ENCODE results near the gene FLT3LG.
A peak's percentile ranks its signal among the peaks of the same experiment; 100 is the strongest.
"Not testable (repeated sequence)": the region's sequence is repeated elsewhere in the genome, so short reads cannot be mapped to it uniquely, and the experiment has no call there.

Gene FLT3LG

DNA sequence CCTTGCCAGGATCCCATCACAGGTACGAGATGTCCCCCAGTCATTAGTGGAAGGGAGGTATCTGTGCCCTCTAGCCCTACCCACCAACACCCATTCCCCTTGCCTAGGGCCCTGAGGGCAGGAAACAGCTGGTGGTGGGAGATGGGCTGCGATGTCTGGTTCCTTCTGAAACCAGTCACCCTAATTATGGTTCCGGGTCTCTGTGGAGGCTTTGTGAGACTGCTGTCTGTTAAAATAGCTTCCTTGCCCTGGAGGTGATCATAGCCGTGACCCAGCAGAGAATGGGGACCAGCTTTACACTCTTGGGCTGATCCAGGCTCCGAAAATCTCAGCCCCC, 15.5 kb upstream of the FLT3LG start:
- FAIRE-seq (no peak), DNase-seq (ENCODE audit: extremely low spot score, insufficient read length, low read depth) (no peak)

DNA sequence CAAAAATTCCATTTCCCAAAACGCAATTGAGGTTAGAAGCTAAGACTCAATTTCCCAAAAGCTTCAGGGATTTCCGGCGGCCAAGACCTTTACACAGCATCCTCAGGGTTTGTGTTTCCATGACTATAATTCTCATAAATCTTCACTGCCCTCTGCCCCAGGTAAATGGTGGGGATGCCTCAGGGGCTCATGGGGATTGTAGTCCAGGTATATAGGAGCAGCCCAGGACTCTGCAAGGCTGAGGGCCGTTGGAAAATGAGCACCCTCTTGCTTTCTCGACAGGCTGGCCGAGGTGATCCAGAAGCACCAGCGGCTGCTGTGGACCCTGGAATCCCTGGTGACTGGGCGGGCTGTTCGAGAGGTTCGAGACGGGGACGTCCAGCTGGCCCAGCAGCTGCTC, 14.6 kb upstream of the FLT3LG start:
- no peak for FAIRE-seq
- no peak for DNase-seq (ENCODE audit: extremely low spot score, insufficient read length, low read depth)

DNA sequence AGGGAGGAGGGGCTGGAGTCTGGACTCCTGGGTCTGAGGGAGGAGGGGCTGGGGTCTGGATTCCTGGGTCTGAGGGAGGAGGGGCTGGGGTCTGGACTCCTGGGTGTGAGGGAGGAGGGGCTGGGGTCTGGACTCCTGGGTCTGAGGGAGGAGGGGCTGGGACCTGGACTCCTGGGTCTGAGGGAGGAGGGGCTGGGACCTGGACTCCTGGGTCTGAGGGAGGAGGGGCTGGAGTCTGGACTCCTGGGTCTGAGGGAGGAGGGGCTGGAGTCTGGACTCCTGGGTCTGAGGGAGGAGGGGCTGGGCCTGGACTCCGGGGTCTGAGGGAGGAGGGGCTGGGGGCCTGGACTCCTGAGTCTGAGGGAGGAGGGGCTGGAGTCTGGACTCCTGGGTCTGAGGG, 12.9 kb upstream of the FLT3LG start:
- not testable (repeated sequence) for FAIRE-seq; DNase-seq (ENCODE audit: extremely low spot score, insufficient read length, low read depth)

DNA sequence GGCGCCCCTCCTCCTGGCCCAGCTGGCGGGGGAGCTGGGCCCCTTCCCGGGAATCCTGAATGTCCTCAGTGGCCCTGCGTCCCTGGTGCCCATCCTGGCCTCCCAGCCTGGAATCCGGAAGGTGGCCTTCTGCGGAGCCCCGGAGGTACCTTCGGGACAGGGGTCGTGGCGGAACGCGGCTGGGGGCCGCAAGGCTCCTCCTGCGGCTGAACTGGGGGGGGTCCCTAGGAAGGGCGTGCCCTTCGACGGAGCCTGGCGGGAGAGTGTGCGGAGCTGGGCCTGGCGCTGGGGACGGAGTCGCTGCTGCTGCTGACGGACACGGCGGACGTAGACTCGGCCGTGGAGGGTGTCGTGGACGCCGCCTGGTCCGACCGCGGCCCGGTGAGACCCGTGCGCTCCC, 12.4 kb upstream of the FLT3LG start:
- FAIRE-seq (no peak), DNase-seq (ENCODE audit: extremely low spot score, insufficient read length, low read depth) (no peak)

DNA sequence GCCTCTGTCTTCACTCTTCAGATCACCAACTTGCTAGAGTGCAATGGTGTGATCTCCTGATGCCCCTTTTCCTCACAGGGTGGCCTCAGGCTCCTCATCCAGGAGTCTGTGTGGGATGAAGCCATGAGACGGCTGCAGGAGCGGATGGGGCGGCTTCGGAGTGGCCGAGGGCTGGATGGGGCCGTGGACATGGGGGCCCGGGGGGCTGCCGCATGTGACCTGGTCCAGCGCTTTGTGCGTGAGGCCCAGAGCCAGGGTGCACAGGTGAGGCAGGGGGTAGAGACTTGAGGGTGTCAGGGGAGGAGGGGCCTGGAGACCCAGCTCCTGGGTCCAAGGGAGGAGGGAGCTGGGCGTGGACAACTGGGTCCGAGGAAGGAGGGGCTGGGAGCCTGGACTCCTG, 11.5 kb upstream of the FLT3LG start:
- FAIRE-seq (no peak), DNase-seq (ENCODE audit: extremely low spot score, insufficient read length, low read depth) (no peak)

DNA sequence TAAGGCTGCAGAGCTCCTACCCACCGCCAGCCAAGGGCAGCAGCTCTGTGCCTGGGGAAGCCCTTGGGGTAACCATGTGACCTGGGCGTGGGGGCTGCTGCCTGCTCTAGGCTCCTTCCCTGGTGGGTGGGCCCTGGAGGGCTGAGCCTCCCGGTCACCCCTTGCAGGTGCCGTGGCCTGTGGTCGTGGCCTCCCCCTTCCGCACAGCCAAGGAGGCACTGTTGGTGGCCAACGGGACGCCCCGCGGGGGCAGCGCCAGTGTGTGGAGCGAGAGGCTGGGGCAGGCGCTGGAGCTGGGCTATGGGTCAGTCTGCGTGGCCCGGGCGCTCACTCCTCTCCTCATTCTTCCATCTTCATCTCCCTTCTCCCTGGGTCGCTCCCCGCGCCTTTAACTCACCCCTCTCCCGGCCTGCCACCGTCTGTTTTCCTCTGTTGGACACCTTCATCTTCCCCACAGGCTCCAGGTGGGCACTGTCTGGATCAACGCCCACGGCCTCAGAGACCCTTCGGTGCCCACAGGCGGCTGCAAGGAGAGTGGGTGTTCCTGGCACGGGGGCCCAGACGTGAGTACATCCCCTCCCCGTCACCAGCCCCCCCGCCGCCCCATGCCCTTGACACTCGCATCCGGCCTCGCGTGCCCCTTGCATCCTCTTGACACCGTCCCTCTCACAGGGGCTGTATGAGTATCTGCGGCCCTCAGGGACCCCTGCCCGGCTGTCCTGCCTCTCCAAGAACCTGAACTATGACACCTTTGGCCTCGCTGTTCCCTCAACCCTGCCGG, 9.9 kb upstream of the FLT3LG start:
- no peak for FAIRE-seq
- DNase-seq (ENCODE audit: extremely low spot score, insufficient read length, low read depth), result no peak

DNA sequence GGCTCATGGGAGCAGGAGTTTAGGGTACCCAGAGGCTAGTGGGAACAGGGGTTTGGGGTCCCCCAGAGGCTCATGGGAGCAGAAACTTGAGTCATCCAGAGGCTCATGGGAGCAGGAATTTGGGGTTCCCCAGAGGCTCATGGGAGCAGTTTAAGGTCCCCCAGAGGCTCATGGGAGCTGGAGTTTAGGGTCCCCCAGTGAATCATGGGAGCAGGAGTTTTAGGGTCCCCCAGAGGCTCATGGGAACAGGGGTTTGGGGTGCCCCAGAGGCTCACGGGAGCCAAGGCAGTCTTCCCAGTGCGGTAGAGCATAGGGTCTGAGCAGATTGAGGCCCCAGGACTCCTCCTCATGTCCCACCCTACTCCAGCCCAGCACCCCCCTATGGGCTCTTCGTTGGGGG, 8.6 kb upstream of the FLT3LG start:
- no peak for FAIRE-seq
- DNase-seq (ENCODE audit: extremely low spot score, insufficient read length, low read depth), result no peak

DNA sequence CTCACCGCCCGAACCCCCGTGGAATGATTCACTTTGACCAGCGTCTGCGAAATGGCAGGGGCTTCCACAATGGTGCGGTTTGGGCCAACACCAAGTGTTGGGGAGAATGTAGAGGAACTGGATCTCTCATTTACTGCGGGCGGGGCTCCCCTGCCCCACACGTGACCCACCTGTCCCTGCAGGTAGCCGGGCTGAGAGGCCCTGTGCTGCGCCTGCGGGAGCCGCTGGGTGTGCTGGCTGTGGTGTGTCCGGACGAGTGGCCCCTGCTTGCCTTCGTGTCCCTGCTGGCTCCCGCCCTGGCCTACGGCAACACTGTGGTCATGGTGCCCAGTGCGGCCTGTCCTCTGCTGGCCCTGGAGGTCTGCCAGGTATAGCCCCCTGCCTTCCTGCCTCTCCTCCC, 5.8 kb upstream of the FLT3LG start:
- DNase-seq (ENCODE audit: extremely low spot score, insufficient read length, low read depth) (no peak), FAIRE-seq (no peak)

DNA sequence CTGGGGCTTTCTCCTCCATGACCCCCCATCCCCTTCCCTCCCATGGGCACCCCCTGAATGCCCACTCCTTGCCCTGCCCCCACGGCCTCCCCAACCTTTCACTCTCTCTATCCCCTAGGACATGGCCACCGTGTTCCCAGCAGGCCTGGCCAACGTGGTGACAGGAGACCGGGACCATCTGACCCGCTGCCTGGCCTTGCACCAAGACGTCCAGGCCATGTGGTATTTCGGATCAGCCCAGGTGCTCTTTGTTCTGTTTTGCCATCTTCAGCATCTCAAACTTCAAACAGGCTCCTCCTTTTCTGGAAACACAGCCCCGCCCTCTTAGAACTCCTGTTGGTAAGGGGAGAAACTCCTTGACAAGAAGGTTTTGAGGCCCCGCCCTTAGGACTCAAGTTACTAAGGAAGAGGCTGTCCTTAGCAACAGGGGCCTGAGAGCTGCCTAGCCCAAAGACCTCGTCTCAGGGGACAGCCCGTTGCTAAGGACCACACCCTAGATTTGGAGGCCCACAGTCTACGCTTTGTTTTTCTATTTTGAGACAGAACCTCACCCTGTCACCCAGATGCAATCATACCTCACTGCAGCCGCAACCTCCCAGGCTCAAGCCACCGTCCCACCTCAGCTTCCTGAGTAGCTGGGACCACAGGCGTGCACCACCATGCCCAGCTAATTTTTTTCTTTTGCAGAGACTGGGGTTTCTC, 5.1 kb upstream of the FLT3LG start:
- peak; percentile 44 for DNase-seq (ENCODE audit: extremely low spot score, insufficient read length, low read depth)
- FAIRE-seq, result peak; percentile 98

DNA sequence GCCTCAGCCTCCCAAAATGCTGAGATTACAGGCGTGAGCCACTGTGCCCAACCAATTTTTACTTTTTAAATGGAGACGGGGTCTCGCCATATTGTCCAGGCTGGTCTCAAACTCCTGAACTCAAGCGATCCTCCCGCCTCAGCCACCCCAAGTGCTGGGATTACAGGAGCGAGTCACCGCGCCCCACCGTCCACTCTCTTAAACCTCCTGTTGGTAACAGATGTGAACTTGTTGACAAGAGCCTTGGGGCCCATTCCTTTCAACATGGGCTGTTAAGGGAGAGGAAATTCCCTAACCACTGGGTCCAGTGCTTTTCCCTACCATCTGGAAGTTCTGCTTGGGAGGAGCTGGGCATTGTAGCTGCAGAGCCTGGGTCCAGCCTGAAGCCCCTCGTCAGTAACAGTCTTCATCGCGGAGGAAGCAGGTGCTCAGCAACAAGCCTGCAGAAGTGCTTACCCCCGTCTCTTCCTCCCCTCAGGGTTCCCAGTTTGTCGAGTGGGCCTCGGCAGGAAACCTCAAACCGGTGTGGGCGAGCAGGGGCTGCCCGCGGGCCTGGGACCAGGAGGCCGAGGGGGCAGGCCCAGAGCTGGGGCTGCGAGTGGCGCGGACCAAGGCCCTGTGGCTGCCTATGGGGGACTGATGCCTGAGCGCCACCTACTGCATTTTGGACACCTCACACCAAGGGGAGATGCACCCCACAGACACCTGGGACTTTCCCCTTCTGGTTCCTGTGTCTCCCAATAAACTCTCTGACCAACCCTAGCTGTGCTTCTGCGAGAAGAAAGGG, 4.0 kb upstream of the FLT3LG start:
- FAIRE-seq (peak; percentile 95), DNase-seq (ENCODE audit: extremely low spot score, insufficient read length, low read depth) (peak; percentile 40)

DNA sequence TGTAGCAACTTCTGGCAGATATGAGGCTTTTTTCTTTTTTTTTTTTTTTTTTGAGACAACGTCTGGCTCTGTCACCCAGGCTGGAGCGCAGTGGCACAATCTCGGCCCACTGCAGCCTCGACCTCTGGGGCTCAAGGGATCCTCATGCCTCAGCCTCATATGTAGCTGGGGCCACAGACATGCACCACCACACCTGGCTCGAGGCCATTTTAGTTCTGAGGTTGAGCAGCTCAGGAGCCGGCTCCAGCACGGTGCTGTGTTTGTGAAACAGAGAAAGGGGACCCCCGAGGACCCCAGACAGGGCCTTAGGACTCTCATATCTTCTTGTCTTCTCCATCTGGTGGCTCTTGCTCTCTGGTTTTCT, 3.4 kb upstream of the FLT3LG start:
- FAIRE-seq, result no peak
- no peak for DNase-seq (ENCODE audit: extremely low spot score, insufficient read length, low read depth)

DNA sequence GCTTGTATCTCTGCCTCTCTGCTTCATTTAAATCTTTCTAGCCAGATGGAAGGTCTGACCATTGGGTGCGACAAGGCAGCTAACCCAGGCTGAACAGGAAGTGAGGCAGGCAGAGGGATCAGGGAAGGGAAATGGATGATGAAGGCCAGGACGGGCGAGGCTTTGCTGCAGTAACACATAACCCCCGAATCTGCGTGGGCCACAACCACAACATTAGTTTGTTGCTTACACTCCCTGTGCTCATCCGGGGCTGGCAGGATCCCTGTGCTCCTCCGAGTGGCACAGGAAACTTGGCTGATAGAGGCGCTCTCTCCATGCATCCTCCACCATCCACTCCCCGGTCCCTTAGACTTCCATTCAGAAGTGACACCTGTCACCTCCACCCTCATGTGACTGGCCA, 1.1 kb upstream of the FLT3LG start:
- DNase-seq (ENCODE audit: extremely low spot score, insufficient read length, low read depth) (no peak), FAIRE-seq (no peak)

DNA sequence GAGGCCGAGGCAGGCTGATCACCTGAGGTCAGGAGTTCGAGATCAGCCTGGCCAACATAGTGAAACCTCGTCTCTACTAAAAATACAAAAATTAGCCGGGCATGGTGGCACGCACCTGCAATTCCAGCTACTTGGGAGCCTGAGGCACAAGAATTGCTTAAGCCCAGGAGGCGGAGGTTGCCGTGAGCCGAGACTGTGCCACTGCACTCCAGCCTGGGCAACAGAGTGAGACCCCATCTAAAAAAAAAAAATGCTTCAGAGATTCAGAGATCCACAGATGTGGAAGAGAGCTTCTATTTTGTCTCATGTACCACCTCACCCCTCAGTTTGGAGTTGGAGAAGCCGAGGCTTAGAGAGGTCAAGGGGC, 531 bp upstream of the FLT3LG start:
- not testable (repeated sequence) for DNase-seq (ENCODE audit: extremely low spot score, insufficient read length, low read depth); FAIRE-seq

DNA sequence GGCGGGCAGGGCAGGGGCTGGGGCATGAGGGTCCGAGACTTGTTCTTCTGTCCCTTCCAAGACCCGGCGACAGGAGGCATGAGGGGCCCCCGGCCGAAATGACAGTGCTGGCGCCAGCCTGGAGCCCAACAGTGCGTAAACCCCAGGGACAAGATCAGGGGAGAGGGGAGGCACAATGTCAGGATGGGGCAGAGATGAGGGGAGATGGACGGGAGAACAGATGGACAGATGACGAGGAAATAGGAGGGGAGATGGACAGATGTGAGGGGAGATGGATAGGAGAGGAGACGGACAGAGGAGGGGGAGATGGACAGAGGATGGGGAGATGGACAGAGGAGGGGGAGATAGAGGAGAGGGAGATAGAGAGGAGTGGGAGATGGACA, 518 bp downstream of the FLT3LG start:
- DNase-seq (ENCODE audit: extremely low spot score, insufficient read length, low read depth) (no peak), FAIRE-seq (no peak)

DNA sequence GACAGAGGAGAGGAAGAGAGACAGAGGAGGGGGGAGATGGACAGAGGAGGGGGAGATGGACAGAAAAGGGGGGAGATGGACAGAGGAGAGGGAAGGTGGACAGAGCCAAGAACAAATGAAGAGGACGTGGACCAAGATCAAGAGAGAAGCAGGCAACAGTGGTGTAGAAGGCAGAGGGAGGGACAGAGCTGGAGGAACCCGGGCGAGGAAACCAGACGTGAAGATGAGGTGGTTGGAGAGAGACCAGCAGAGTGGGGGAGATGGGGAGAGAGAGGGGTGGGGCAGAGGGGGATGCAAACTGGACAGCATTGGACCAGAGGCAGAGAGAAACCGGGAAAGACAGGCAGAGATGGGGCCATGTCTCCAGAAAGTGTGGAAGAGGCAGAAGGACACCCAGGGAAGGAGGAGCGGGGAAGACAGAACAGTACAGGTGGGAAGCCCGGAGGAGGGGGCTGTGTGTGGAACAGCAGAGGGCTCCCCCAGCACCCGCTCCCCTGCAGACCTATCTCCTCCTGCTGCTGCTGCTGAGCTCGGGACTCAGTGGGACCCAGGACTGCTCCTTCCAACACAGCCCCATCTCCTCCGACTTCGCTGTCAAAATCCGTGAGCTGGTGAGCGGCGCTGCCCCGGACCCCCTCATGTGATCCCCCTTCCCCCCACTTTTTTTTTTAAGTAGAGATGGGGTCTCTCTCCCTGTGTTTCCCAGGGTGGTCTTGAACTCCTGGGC, 1.3 kb downstream of the FLT3LG start:
- FAIRE-seq (no peak), DNase-seq (ENCODE audit: extremely low spot score, insufficient read length, low read depth) (no peak)

DNA sequence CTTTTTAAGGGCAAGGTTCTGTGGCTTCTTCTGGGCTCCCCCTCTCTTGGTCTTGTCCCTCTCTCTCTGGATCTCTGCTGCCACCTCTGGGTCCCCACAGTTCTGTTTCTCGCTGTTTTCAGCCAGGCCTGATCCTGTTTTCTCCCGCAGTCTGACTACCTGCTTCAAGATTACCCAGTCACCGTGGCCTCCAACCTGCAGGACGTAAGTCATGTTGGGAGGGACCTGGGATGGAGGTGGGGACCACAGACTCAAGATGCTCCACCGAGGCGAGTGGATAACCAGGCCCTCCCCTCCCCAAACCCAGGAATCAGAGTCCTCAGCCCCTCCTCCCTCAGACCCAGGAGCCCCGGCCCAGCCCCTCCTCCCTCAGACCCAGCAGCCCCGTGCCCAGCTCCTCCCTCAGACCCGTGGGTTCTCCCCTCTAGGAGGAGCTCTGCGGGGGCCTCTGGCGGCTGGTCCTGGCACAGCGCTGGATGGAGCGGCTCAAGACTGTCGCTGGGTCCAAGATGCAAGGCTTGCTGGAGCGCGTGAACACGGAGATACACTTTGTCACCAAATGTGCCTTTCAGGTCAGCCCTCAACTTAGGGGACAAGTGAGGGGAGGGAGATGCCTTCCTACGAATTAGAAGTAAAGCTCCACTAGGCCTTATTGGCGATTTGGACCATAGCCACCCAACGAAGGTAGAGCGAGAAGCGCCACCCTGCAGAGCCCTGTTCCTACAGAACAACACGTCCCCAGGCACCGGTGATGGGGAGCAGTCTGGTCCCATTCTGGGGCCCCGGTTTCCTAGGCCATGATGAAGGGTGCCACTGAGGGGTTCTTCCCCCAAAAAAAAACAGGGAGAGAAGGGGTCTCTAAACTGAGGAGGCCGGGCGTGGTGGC, 2.2 kb downstream of the FLT3LG start:
- FAIRE-seq, result no peak
- no peak for DNase-seq (ENCODE audit: extremely low spot score, insufficient read length, low read depth)

DNA sequence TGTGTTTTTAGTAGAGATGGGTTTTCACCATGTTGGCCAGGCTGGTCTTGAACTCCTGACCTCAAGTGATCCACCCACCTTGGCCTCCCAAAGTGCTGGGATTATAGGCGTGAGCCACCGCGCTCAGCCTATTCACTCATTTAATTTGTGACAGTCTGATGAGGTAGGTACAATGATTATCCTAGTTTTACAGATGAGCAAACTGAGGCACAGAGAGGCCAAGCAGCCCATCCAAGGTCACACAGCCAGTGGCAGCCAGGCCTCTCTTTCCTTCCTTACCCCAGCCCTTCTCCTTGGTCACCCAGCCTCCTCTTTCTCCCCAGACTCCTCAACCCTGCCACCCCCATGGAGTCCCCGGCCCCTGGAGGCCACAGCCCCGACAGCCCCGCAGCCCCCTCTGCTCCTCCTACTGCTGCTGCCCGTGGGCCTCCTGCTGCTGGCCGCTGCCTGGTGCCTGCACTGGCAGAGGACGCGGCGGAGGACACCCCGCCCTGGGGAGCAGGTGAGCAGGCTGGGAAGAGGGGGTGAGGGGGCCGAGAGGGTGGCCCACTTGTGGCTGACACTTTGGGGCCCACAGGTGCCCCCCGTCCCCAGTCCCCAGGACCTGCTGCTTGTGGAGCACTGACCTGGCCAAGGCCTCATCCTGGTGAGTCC, 6.1 kb downstream of the FLT3LG start:
- DNase-seq (ENCODE audit: extremely low spot score, insufficient read length, low read depth), result no peak
- no peak for FAIRE-seq

DNA sequence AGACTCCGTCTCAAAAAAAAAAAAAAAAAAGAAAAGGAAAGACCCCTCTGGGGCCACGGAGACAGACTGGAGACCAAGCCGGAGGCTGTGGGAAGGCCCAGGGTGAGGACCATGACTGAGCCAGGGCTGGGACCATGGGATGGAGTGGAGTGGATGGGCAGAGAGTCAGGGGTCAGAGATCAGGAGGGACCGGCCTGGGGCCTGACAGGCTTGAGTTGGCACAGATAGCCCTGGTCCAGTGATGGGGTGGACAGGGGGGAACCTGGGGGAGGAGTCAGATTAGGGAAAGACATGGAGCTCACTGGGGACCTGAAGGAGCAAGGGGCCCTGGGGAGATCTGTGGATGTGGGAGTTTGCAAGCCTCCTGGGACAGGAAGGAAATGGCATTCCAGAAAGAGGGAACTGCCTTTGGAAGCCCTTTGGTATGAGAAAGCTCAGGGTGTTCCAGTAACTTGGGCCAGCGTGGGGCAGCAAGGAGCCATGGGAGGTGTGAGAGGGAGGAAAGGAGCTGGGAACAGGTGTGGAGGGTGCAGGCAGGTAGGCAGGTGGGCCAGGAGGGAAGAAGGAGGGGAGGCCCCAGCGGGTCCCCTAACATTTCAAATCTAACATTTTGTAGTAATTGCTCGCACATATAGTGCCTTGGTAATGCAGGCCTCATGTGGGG, 7.1 kb downstream of the FLT3LG start:
- no peak for FAIRE-seq
- no peak for DNase-seq (ENCODE audit: extremely low spot score, insufficient read length, low read depth)

DNA sequence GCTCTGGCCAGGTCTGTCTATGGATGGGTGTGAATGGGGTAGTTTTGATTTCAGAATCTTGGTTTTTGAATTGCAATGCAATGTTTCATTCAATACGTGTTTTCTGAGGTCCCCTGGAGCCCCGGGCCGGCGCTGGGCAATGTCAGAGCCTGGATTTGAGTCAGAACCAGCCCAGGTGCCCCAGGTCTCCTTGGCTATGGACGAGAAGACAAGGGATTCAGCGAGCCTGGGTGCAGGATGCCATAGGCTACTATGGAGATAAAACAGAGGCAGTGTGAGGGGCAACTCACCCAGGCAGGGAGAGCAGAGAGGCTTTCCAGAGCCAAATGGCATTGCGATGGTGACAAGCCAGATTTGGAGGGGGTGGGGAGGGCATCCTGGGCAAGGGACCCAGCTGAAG, 12.2 kb downstream of the FLT3LG start:
- FAIRE-seq (no peak), DNase-seq (ENCODE audit: extremely low spot score, insufficient read length, low read depth) (no peak)
